IMR-90 (cell line): Measurements from ENCODE around the gene CTRB1.

ENCODE experiments used
- BHLHE40 ChIP-seq: fragments of 150-350 bp; IDR thresholded peaks from 2 replicates; pipeline ENCODE4 v1.6.1; 2016; ENCODE audit warnings: mild to moderate bottlenecking, low read depth, low read length
- RAD21 ChIP-seq: IDR thresholded peaks from 2 replicates; pipeline ENCODE4 v1.6.1; 2012; ENCODE audit warnings: low read length, improper control_type of control experiment
- SMC3 ChIP-seq: fragments of 150-350 bp; IDR thresholded peaks from 2 replicates; pipeline ENCODE4 v1.6.1; 2016; ENCODE audit warnings: low read depth, mild to moderate bottlenecking, antibody characterized with exemption, low read length, moderate library complexity
- TF ChIP-seq, protein P1 (sequence below): conservative IDR thresholded peaks from 2 replicates; pipeline ENCODE4 v1.5.1; 2012; ENCODE audit warnings: mild to moderate bottlenecking, low read depth, low read length, improper control_type of control experiment

DNA sequence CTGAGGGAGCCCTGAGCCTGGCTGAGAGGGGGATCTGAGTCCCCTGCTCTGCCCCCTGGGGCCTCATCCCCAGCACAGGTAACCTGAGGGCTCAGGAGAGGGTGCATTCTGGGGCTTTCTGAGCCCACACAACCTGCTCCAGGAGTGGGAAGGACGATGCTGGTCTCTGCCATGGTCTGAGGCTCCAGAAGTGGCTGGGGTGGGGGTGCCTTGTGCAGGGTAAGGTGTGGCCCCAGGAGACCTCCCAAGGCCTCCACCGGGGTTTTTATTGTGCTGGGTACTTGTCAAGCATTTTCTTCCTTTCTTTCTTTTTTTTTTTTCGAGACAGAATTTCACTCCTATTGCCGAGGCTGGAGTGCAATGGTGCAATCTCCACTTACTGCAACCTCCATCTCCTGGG is 300 bp downstream of the CTRB1 start:
- TF ChIP-seq RAD21, result no peak
- TF ChIP-seq SMC3, result no peak
- TF ChIP-seq, protein P1, sequence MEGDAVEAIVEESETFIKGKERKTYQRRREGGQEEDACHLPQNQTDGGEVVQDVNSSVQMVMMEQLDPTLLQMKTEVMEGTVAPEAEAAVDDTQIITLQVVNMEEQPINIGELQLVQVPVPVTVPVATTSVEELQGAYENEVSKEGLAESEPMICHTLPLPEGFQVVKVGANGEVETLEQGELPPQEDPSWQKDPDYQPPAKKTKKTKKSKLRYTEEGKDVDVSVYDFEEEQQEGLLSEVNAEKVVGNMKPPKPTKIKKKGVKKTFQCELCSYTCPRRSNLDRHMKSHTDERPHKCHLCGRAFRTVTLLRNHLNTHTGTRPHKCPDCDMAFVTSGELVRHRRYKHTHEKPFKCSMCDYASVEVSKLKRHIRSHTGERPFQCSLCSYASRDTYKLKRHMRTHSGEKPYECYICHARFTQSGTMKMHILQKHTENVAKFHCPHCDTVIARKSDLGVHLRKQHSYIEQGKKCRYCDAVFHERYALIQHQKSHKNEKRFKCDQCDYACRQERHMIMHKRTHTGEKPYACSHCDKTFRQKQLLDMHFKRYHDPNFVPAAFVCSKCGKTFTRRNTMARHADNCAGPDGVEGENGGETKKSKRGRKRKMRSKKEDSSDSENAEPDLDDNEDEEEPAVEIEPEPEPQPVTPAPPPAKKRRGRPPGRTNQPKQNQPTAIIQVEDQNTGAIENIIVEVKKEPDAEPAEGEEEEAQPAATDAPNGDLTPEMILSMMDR, result no peak
- TF ChIP-seq BHLHE40, result no peak
